HG03097 (cell line): ENCODE measurements around the gene IL20.

Experiments used
- ATAC-seq: cut with Tn5 transposase; IDR thresholded peaks from one replicate; pipeline ENCODE4 v1.9.1; 2021; ENCODE audit not compliant: unreplicated experiment, low FRiP score

Gene IL20, protein sequence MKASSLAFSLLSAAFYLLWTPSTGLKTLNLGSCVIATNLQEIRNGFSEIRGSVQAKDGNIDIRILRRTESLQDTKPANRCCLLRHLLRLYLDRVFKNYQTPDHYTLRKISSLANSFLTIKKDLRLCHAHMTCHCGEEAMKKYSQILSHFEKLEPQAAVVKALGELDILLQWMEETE

DNA sequence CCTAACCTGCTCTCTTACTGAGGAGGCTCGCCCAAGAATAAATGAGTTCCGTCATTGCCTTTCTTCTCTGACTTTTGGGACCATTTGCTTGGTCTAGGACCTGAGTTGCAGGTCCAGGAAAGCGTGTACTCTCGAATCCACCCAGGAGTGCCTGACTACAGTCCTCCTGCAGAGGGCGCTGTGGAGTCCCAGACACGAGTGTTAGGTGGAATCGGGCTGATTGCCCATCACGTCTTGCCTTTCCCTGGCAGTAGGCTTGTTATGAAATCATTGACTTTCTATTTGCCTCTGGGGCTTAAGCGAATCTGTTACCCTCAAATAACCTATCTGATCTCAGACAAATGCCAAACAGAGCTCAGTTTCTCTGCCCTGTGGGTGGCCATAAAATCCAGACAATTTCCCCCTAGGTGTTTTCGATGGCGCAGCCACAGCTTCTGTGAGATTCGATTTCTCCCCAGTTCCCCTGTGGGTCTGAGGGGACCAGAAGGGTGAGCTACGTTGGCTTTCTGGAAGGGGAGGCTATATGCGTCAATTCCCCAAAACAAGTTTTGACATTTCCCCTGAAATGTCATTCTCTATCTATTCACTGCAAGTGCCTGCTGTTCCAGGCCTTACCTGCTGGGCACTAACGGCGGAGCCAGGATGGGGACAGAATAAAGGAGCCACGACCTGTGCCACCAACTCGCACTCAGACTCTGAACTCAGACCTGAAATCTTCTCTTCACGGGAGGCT, at the start of gene IL20:
TSS of gene IL20 (plus strand) at position 685 of the 733 bp plus-strand sequence. CDS start 230 bp downstream, outside the sequence.
- no peak for ATAC-seq

DNA sequence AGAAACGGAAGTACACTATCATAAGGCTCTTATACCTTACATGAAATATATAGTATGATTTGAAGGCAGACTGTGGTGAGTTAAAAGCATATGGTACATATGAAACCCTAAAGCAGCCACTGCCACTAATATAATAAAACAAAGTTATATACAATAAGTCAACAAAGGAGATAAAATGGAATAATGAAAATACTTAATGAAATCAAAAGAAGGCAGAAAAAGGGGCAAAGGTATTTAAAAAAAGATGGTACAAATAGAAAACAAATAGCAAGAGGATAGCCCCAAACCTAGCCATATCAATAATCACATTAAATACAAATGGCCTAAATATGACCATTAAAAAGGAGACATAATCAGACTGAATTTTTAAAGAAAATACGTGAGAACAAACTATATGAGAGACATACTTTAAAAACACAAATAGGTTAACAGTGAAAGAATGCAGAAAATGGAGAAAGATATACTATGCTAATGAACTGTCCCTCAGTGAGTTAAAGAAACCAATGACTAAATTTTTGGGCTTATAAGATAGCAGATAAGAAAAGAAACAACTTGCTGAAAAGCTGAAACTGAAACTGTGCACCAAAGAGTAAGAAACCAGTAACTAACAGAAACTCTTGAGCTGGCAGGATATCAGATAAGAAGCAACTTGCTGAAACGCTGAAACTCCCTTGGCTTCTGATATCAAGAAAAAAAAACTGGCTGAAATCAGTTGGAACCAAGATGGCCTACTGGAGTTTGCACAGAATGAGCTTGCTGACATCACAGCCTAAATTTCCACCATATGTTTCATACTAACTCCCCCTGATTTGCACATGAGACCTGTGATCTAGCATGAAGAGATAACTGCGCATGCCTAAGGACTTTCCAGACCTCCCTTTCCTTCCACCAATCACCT, 48.8 kb upstream of the IL20 start:
- ATAC-seq = peak; percentile 55

GRCh38 chr1:206821493-206821892, 43.9 kb upstream of the IL20 start:
- ATAC-seq = no peak

DNA sequence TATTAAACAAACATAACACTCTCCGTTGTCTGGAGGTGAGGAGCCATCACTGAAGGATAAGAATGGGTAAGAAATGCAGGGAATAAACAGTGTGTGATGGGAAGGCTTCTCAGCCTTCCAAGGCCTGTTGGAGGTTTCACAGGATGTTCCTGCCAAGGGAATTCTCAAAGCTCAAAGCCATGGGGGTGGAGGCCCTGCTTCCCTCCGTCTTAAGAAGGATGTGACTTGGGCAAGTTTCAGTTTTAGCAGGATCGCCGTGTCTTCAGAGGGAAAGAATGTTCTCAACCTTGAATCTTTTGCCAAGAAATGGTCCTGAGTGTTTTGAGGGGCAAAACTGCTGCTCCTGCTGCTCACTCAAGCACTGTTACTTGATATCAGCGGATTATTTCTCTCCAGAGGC, 41.7 kb upstream of the IL20 start:
- ATAC-seq = no peak

- ATAC-seq = no peak
Measured at GRCh38 chr1:206824331-206824730, 41.1 kb upstream of the IL20 start.

DNA sequence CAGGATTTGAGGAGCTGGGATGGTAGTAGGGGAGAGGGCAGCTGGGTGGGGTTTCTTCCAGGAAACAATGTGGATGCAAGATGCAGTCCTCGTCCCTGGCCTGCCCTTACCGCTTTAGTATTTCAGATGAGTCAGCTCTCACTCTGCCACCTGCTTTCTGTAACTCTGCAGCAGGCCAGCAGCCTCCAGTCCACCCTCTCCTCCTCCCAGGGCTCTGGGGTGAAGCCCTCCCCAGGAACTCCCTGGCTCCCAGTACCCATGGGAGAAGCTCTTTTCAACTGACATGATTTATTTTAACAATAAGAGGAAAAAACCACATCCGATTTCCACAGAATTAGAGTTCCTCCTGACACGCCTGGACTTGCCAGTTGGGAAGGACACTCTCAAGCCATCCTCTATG, 39.0 kb upstream of the IL20 start:
- no peak for ATAC-seq

DNA sequence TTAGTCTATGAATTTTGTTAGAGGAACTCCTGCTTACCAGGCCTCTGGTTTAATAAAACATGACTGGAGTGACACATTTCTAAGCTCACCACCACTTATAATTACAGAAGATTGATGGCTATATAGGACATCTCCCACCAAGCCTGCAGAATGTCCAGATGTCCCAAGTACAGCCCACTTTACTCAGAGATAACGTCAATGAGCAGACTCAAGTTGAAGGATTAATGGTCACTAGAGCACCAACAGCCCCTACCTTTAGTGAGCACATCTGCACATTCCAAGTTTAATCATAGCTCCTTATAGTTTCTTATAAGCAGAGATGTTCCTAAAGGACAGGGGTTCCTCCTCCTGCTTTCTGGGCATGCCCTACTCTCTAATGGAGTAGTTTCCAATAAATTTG, 37.4 kb upstream of the IL20 start:
- no peak for ATAC-seq

DNA sequence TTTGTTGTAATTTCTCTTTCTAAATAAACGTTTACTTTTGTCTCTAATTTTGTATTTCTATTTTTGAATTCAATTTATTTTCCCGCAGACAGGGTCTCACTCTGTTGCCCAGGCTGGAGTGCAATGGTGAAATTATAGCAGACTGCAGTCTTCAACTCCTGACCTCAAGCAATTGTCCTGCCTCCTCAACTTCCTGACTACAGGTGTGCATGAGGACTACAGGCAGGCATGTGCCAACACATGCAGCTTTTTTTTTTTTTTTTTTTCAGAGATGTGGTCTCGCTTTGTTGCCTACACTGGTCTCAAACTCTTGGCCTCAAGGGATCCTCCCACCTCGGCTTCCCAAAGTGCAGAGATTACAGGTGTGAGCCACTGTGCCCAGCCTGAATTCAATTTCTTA, 36.7 kb upstream of the IL20 start:
- no peak for ATAC-seq

- ATAC-seq = no peak
Measured at GRCh38 chr1:206829282-206829681, 36.1 kb upstream of the IL20 start.

DNA sequence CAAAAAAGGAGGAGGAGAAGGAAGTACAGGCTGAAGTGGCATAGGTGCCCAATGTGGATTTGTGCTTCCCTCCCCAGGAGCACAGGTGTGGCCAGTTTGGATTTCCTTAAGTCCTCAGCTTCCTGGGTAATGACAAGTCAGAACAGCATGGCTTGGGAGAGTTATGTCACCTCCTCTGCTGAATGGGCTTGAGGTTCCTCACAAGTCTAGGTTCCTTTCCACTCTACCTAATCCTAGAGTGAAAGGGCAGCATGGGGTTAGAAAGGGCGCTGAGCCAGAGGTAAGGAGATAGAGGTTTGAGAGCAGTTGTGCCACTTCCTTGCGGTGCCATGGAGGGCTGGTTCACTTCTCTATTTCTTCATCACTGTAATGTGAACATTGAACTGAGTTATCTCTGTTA, 35.5 kb upstream of the IL20 start:
- ATAC-seq = no peak

DNA sequence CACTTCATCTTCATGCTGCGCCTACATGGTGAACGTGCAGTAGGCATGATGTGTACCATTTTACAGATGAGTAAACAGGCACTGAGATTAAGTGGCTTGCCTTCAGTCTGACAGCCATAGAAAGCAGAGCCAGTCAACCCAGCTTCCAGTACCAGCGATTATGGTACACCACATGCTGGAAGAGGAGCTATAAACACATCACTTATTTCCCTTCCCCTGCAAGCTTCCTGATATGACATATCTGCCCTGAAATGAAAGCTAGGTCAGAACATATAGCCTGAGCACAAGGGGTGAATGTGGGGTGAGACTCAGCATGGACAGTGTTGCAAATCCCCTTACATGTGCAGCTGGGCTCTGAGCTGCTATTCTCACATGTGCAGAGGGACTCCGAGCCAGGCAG, 33.8 kb upstream of the IL20 start:
- ATAC-seq = no peak

- no peak for ATAC-seq
Measured at GRCh38 chr1:206832352-206832880, 33.0 kb upstream of the IL20 start.

DNA sequence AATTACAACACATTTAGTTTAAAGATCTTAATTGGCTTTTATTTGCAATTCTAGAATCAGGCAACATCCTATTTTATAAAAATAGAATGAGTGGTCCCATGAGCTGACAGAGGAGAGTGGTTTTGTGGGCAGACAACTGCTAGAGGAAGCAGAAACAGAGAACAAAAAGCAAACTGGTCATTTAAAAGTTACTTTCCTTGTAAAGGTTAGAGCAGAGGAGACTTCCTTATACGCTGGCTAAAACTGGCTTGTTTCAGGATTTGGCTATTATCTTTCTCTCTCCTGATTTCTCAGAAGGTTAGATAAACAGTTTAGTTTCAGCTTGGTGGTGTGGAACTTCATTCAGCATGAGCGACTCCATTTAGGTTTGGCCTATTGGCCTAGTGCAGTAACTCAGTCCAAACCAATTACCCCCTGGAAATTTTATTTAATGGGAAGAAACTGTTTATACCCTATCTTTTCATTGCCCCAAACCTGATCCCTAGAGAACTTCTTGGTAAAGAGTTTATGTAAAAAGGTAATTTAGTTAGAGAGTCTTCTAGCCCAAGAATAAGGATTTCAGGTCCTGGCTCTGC, 32.2 kb upstream of the IL20 start:
- ATAC-seq = no peak

DNA sequence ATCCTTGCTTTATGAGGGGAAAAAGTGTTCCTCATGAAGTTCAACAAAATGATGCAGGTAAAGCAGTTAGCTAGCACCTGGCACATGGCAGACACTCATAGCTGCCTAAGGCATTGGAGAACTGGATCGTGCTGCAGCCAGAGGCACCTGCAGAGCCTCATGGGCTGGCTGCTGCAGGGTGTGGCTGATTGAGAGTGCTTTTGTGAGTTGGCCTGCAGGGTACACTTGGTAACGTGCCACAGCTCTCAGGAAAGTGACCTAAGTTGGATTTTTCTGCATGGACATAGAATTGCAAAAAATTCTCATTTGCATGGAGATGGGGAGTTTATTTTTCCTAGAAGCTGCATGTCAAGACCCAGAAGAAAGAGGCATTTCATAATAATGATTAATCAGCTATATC, 31.6 kb upstream of the IL20 start:
- no peak for ATAC-seq

DNA sequence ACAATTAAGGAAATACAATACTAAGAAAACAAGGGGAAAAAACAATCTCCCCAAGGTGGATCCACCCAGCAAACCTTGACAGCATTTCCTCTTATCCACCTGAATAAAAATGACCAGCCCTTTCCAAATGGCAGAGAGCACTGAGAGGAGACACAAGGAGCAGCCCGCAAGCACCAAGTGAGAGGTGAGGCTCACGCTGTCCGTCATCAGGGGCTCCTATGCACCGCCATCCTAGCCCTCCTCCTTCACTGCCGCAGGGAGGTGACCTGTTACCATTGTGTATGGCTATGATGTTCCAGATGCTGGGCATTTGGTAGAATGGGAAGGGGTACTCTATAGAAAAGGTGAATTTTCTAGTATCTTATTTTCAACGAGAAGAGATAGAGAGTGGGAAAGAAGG, 31.2 kb upstream of the IL20 start:
- no peak for ATAC-seq

GRCh38 chr1:206834711-206835110, 30.7 kb upstream of the IL20 start:
- no peak for ATAC-seq

GRCh38 chr1:206835186-206835585, 30.2 kb upstream of the IL20 start:
- no peak for ATAC-seq

- ATAC-seq = no peak
Measured at GRCh38 chr1:206836111-206836510, 29.3 kb upstream of the IL20 start.

- no peak for ATAC-seq
Measured at GRCh38 chr1:206839006-206839560, 26.3 kb upstream of the IL20 start.

DNA sequence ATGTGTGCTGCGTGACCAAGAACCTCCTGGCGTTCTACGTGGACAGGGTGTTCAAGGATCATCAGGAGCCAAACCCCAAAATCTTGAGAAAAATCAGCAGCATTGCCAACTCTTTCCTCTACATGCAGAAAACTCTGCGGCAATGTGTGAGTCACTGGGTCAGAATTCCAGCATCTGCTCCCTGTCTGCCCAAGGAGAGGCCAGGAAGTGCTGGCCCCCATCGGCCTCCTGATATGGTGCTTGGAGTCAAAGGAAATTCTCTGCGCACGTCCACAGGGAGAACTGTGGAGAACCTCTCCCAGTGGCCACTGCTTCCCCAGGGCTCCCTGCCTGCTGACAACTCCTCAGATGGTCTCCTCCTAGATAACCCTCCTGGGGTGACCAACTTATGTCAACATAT, 25.6 kb upstream of the IL20 start:
- no peak for ATAC-seq
